GM12878 (cell line): Measurements from ENCODE around the gene TATDN2. TPM values are rescaled to one million over a fixed set of nuclear protein-coding genes. Genes with fewer than 3 reads are reported as not detected.

Source experiments
- ATAC-seq: fragments of 200-7000 bp; cut with Tn5 transposase; 3 replicates; pipeline ENCODE4 v1.9.1; 2020; ENCODE audit warnings: mild to moderate bottlenecking, moderate library complexity
- BruUV-seq: library from RNA; stranded (reverse); fragments of 400-500 nt; replicated peaks from 2 replicates; lab custom pipeline; 2021; lab: Mats Ljungman, UMichigan
- CTCF ChIA-PET: fragments of 300-600 bp; sonication (Branson Sonifier 250); formaldehyde crosslinking; extraction: SDS; loops from one replicate; lab custom pipeline; 2021; ENCODE audit warnings: inconsistent platforms; lab: Yijun Ruan, JAX
- POLR2A ChIA-PET: fragments of 350-600 bp; formaldehyde crosslinking; extraction: SDS; loops from one replicate; lab custom pipeline; 2021; ENCODE audit warnings: inconsistent platforms; lab: Charles Lee
- RAD21 ChIA-PET: fragments of 300-600 bp; sonication (Branson Sonifier 250); formaldehyde crosslinking; loops from one replicate; lab custom pipeline; 2023; ENCODE audit warnings: antibody characterized with exemption; ENCODE audit not compliant: unreplicated experiment; lab: Charles Lee
- SMC1A ChIA-PET: fragments of 300-600 bp; sonication (Branson Sonifier 250); formaldehyde crosslinking; loops from one replicate; lab custom pipeline; 2023; ENCODE audit not compliant: unreplicated experiment, uncharacterized antibody; lab: Charles Lee
- DNase-seq: peaks from one replicate; pipeline ENCODE4 v3.0.0-alpha.2; 2011; ENCODE audit warnings: low read depth, low spot score
- FAIRE-seq: peaks from 3 replicates; lab custom pipeline; 2011; peaks lifted over from hg19 to GRCh38; lab: Jason Lieb, UNC
- H2AFZ ChIP-seq: 2 replicates; pipeline ENCODE4 v1.6.0; 2011; ENCODE audit warnings: low read depth, low read length, control low read depth; ENCODE audit not compliant: control insufficient read depth
- H3K27ac ChIP-seq: 2 replicates; pipeline ENCODE4 v1.5.1; 2011; ENCODE audit warnings: control low read depth; ENCODE audit not compliant: control insufficient read depth, insufficient read depth
- H3K27me3 ChIP-seq, 2 experiments: replicated peaks in 1 of 2; 2 replicates each; pipeline versions ENCODE4 v1.6.0 to v1.6.1; 2011; ENCODE audit warnings: low read length in 1 of 2; ENCODE audit not compliant: control insufficient read depth in 2 of 2, insufficient read depth in 2 of 2
- H3K36me3 ChIP-seq, 2 experiments: 2 replicates each; pipeline ENCODE4 v1.5.1; 2011; ENCODE audit warnings: low read length in 1 of 2; ENCODE audit not compliant: control insufficient read depth in 2 of 2, insufficient read depth in 2 of 2
- H3K4me1 ChIP-seq: 2 replicates; pipeline ENCODE4 v1.6.1; 2011; ENCODE audit warnings: mild to moderate bottlenecking, low read length, moderate library complexity, mixed read lengths; ENCODE audit not compliant: control insufficient read depth, insufficient read depth
- H3K4me2 ChIP-seq: 2 replicates; pipeline ENCODE4 v1.6.0; 2011; ENCODE audit warnings: control low read depth; ENCODE audit not compliant: control insufficient read depth, insufficient read depth
- H3K4me3 ChIP-seq: fragments of 200-600 bp; sonication (generic); 2 replicates; pipeline ENCODE4 v1.5.1; 2016
- H3K79me2 ChIP-seq: 2 replicates; pipeline ENCODE4 v1.6.0; 2011; ENCODE audit warnings: low read length; ENCODE audit not compliant: control insufficient read depth, insufficient read depth
- H3K9ac ChIP-seq: 2 replicates; pipeline ENCODE4 v1.8.0; 2011; ENCODE audit warnings: low read length, control low read depth, mixed read lengths; ENCODE audit not compliant: control insufficient read depth, insufficient read depth
- H3K9me3 ChIP-seq: replicated peaks from 3 replicates; pipeline ENCODE4 v1.5.1; 2011; ENCODE audit warnings: mild to moderate bottlenecking, low read length; ENCODE audit not compliant: control insufficient read depth, insufficient read depth
- H4K20me1 ChIP-seq: 2 replicates; pipeline ENCODE4 v1.6.0; 2011; ENCODE audit not compliant: control insufficient read depth, insufficient read depth
- ATF7 ChIP-seq: fragments of 450-650 bp; IDR thresholded peaks from 2 replicates; pipeline ENCODE4 v1.6.1; 2016; ENCODE audit warnings: low read depth, mild to moderate bottlenecking
- CBX5 ChIP-seq: sonication (generic); IDR thresholded peaks from 2 replicates; pipeline ENCODE4 v1.6.1; 2016; ENCODE audit warnings: low read depth, moderate library complexity, mild to moderate bottlenecking, inconsistent platforms
- CREB1 ChIP-seq: IDR thresholded peaks from 2 replicates; pipeline ENCODE4 v1.6.1; 2012; ENCODE audit warnings: low read depth, mild to moderate bottlenecking, inconsistent platforms
- EP300 ChIP-seq, 2 experiments: fragments of 150-350 bp in 1 of 2; IDR thresholded peaks; 2 replicates each; pipeline ENCODE4 v1.6.1; 2011 to 2012; ENCODE audit warnings: low read depth in 2 of 2, low read length in 2 of 2, borderline replicate concordance in 1 of 2, improper control_type of control experiment in 1 of 2, inconsistent platforms in 1 of 2; ENCODE audit not compliant: control insufficient read depth in 1 of 2
- EZH2 ChIP-seq: IDR thresholded peaks from 2 replicates; pipeline ENCODE4 v1.6.1; 2012; ENCODE audit warnings: low read depth, mild to moderate bottlenecking, control low read depth, inconsistent platforms, low read length, borderline replicate concordance; ENCODE audit not compliant: control insufficient read depth
- IKZF2 ChIP-seq, 2 experiments: fragments of 450-650 bp; IDR thresholded peaks; 2 replicates each; pipeline ENCODE4 v1.6.1; 2017; ENCODE audit warnings: mild to moderate bottlenecking in 2 of 2, moderate library complexity in 2 of 2
- MTA3 ChIP-seq: IDR thresholded peaks from 2 replicates; pipeline ENCODE4 v1.6.1; 2012; ENCODE audit warnings: low read length, inconsistent platforms, borderline replicate concordance
- NFIC ChIP-seq: IDR thresholded peaks from 2 replicates; pipeline ENCODE4 v1.6.1; 2012; ENCODE audit warnings: low read depth, mild to moderate bottlenecking, inconsistent platforms, low read length, moderate library complexity
- NR2C1 ChIP-seq: fragments of 450-650 bp; IDR thresholded peaks from 2 replicates; pipeline ENCODE4 v1.6.1; 2017; ENCODE audit warnings: antibody characterized with exemption, mild to moderate bottlenecking, moderate library complexity
- NR2F1 ChIP-seq: fragments of 450-650 bp; conservative IDR thresholded peaks from 2 replicates; pipeline ENCODE4 v1.6.1; 2017; ENCODE audit warnings: mild to moderate bottlenecking
- RUNX3 ChIP-seq: IDR thresholded peaks from 2 replicates; pipeline ENCODE4 v1.6.1; 2012; ENCODE audit warnings: low read length, inconsistent platforms
- SREBF1 ChIP-seq: IDR thresholded peaks from 2 replicates; pipeline ENCODE4 v1.6.1; 2012; ENCODE audit warnings: mild to moderate bottlenecking, low read length
- STAT1 ChIP-seq: fragments of 450-650 bp; conservative IDR thresholded peaks from 2 replicates; pipeline ENCODE4 v1.6.1; 2014; ENCODE audit warnings: antibody characterized with exemption, mild to moderate bottlenecking
- WRNIP1 ChIP-seq: IDR thresholded peaks from 2 replicates; pipeline ENCODE4 v1.6.1; 2011; ENCODE audit warnings: low read depth, low read length, improper control_type of control experiment, borderline replicate concordance
- YY1 ChIP-seq: IDR thresholded peaks from 2 replicates; pipeline ENCODE4 v1.6.1; 2011; ENCODE audit warnings: low read depth, mild to moderate bottlenecking, low read length
- ZNF24 ChIP-seq: fragments of 450-650 bp; IDR thresholded peaks from 2 replicates; pipeline ENCODE4 v1.6.1; 2017; ENCODE audit warnings: antibody characterized with exemption, mild to moderate bottlenecking
- WGBS: methylation state at CpG from one replicate; pipeline ENCODE4 v1.1.6; 2016; ENCODE audit warnings: low lambda C conversion rate; ENCODE audit not compliant: insufficient replicate concordance, insufficient coverage; ENCODE audit errors: missing lambda C conversion rate; 5-methylcytosine and 5-hydroxymethylcytosine counted together
- in situ Hi-C: fragments of 300-500 bp; cut with MboI; formaldehyde crosslinking; loops from 9 replicates; pipeline ENCODE4 v1.14.3; 2018; ENCODE audit warnings: mixed read lengths
- intact Hi-C: fragments of 100-400 bp; cut with micrococcal nuclease; formaldehyde crosslinking; loops from one replicate; pipeline ENCODE4 v1.14.2; 2022; ENCODE audit not compliant: unreplicated experiment
- polyA plus RNA-seq, 11 experiments: library from polyadenylated mRNA; depleted of rRNA in 4 of 11; unstranded in 6 of 11; stranded (reverse) in 5 of 11; fragments of >200 nt; fragmentation: Nextera tagmentation in 4 of 11; fragmentation: Illumina TruSeq in 1 of 11; extraction: Ambion mirVana in 4 of 11; extraction: Trizol in 1 of 11; gene quantifications; 1 replicate in 1 of 11; 2 replicates in 10 of 11; pipeline versions ENCODE4 v1.2.1 to v1.2.3, GENCODE V29; 2011 to 2016; ENCODE audit warnings: inconsistent platforms in 2 of 11, missing spikeins in 2 of 11, low read depth in 1 of 11
- total RNA-seq, 4 experiments: library from RNA; depleted of rRNA in 3 of 4; stranded (reverse); fragments of >200 nt in 3 of 4; fragmentation: Illumina TruSeq in 1 of 4; extraction: Trizol in 1 of 4; gene quantifications; 2 replicates each; pipeline versions ENCODE4 v1.2.1 to v1.2.3, GENCODE V29; 2013 to 2021
- TF ChIP-seq, protein P1 (sequence below): fragments of 450-650 bp; formaldehyde crosslinking; IDR thresholded peaks from 2 replicates; pipeline ENCODE4 v1.4.0; 2022; ENCODE audit warnings: mild to moderate bottlenecking, moderate library complexity
- TF ChIP-seq, protein P2 (sequence below): fragments of 150-350 bp; IDR thresholded peaks from 2 replicates; pipeline ENCODE4 v1.6.1; 2014; ENCODE audit warnings: mild to moderate bottlenecking, low read depth, low read length
- TF ChIP-seq, protein P3 (sequence below): fragments of 450-650 bp; IDR thresholded peaks from 2 replicates; pipeline ENCODE4 v1.6.1; 2017; ENCODE audit warnings: mild to moderate bottlenecking, low read depth, inconsistent platforms; ENCODE audit not compliant: poor library complexity, severe bottlenecking

Gene TATDN2
- total and polyA plus RNA-seq, 10 of the 15 experiments (the other 5 are each of a cell fraction or from before 2014, with no cell fraction given): 4.2 to 36.5 (median 15.8) TPM

DNA sequence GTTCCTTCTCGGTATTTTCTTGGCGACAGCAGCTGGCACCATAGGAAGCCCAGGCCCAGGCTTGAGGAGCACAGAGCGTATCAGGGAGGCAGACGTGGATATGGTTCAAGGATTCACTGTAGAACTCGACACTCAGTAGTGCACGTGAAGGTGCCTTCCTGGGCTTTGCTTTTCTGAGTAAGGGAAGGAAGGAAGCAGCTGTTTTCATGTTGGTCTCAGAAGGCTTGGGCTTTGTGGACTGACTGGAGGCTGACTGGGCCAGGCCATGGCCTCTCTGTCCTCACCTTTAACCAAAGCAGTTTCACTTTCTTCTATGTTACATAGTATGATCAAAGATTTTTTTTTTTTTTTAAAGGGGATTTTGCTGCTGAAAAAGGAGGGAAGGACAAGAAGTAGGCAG, 51.4 kb downstream of the TATDN2 start:
- Histone ChIP-seq H3K4me1 (peaks cover 9% of the 10 kb centered on the region), H3K36me3 (peaks cover 19 to 32% of the 10 kb centered on the region in 2 experiments), H3K27ac (peak overlapping the region; percentile 58), H3K9ac (no peak overlapping the region; the same call in 1 of the 2 replicates), H3K9me3 (no peaks in the 10 kb centered on the region; the same call in 1 of the 3 replicates), H3K27me3 (no peaks in the 10 kb centered on the region), H2AFZ (no peak overlapping the region; the same call in 1 of the 2 replicates), H4K20me1 (no peaks in the 10 kb centered on the region), H3K4me2 (peak overlapping the region; percentile 54; the same call in 1 of the 2 replicates), H3K79me2 (peaks cover 1% of the 10 kb centered on the region; the same call in 1 of the 2 replicates), H3K4me3 (no peak overlapping the region)
- WGBS: 53% methylated on average over 6 of the region's 6 CpGs
- intact Hi-C loops (no loop called here), in situ Hi-C loops (no loop called here)
- no TSS peak for BruUV-seq
- ChIA-PET SMC1A (no interaction called here), RAD21 (no interaction called here), POLR2A (interaction anchor here (0.6 to 1.2 kb wide), 3 partner anchors 13 to 456 kb away, joined by 3 to 4 read pairs (median 3); partner anchors contain the start of gene RPUSD3), CTCF (interaction anchor here (0.6 to 1.0 kb wide), 3 partner anchors 19 to 108 kb away, joined by 3 to 4 read pairs (median 3); no protein-coding TSS in a partner anchor)
- no peak for FAIRE-seq
- DNase-seq: no peak
- peak; percentile 91 for ATAC-seq
- TF ChIP-seq CBX5 (no peak), EZH2 (no peak), WRNIP1 (no peak), NR2C1 (no peak), RUNX3 (peak; percentile 55), EP300 (IDR thresholded peaks at IDR 0.05; ENCODE audit: borderline replicate concordance in 1 of 2, control insufficient read depth in 1 of 2, low read depth in 2 of 2, low read length in 2 of 2) (no peak), MTA3 (no peak), SREBF1 (no peak), ATF7 (no peak), CREB1 (0 out of 2 replicates have a peak, but pooled peaks have one; percentile 14), NR2F1 (peak; percentile 47), YY1 (0 out of 2 replicates have a peak, but pooled peaks have one; percentile 14), STAT1 (no peak), ZNF24 (no peak), IKZF2 (IDR thresholded peaks at IDR 0.05) (peak in 1 of 2 experiments; percentile 22; a peak in 1 of 4 replicates), NFIC (0 out of 2 replicates have a peak, but pooled peaks have one; percentile 28)
- TF ChIP-seq, protein P1, sequence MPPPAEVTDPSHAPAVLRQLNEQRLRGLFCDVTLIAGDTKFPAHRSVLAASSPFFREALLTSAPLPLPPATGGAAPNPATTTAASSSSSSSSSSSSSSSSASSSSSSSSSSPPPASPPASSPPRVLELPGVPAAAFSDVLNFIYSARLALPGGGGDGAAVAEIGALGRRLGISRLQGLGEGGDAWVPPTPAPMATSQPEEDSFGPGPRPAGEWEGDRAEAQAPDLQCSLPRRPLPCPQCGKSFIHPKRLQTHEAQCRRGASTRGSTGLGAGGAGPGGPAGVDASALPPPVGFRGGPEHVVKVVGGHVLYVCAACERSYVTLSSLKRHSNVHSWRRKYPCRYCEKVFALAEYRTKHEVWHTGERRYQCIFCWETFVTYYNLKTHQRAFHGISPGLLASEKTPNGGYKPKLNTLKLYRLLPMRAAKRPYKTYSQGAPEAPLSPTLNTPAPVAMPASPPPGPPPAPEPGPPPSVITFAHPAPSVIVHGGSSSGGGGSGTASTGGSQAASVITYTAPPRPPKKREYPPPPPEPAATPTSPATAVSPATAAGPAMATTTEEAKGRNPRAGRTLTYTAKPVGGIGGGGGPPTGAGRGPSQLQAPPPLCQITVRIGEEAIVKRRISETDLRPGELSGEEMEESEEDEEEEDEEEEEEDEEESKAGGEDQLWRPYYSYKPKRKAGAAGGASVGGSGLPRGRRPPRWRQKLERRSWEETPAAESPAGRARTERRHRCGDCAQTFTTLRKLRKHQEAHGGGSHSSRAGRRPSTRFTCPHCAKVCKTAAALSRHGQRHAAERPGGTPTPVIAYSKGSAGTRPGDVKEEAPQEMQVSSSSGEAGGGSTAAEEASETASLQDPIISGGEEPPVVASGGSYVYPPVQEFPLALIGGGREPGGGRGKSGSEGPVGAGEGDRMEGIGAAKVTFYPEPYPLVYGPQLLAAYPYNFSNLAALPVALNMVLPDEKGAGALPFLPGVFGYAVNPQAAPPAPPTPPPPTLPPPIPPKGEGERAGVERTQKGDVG (CRISPR knock-in tag): no peak
- TF ChIP-seq, protein P2, sequence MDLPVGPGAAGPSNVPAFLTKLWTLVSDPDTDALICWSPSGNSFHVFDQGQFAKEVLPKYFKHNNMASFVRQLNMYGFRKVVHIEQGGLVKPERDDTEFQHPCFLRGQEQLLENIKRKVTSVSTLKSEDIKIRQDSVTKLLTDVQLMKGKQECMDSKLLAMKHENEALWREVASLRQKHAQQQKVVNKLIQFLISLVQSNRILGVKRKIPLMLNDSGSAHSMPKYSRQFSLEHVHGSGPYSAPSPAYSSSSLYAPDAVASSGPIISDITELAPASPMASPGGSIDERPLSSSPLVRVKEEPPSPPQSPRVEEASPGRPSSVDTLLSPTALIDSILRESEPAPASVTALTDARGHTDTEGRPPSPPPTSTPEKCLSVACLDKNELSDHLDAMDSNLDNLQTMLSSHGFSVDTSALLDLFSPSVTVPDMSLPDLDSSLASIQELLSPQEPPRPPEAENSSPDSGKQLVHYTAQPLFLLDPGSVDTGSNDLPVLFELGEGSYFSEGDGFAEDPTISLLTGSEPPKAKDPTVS: no peak
- TF ChIP-seq, protein P3, sequence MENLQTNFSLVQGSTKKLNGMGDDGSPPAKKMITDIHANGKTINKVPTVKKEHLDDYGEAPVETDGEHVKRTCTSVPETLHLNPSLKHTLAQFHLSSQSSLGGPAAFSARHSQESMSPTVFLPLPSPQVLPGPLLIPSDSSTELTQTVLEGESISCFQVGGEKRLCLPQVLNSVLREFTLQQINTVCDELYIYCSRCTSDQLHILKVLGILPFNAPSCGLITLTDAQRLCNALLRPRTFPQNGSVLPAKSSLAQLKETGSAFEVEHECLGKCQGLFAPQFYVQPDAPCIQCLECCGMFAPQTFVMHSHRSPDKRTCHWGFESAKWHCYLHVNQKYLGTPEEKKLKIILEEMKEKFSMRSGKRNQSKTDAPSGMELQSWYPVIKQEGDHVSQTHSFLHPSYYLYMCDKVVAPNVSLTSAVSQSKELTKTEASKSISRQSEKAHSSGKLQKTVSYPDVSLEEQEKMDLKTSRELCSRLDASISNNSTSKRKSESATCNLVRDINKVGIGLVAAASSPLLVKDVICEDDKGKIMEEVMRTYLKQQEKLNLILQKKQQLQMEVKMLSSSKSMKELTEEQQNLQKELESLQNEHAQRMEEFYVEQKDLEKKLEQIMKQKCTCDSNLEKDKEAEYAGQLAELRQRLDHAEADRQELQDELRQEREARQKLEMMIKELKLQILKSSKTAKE: no peak
